Measurements from ENCODE around the gene LSM7.

The LSM7 gene

DNA sequence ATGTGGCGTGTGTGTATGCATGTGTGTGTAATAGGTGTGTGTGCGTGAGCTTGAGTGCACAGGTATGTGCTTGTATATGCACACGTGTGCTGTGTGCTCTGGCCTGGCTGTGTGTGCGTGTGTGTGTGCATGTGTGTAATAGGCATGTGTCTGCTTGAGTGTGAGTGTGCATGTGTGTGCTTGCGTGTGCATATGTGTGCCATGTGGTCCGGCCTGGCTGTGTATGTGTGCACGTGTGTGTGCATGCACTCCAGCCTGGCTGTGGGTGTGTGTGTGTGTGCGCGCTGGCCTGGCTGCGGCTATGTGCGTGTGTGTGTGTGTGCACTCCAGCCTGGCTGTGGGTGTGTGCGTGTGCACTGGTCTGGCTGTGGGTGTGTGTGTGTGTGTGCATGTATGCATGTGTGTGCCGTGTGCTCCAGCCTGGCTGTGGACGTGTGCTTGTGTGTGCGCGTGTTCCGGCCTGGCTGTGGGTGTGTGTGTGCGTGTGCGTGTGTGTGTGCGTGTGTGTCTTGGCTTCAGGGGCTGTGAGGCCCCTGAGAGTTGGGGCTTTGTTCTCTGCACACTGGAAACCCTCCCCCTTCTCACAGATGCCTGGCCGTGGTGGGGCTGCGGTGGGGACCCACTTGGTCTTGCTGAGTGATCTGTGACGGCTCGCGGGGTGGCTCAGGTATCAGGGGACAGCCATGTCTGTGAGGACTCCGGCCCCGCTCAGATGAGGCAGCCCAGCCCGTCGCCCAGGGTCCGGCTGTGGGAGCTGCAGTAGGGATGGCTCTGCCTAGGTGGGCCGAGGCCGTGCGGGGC lies 8.3 kb upstream of the LSM7 start:
- no peak for DNase-seq

- DNase-seq = no peak
These were observed 7.5 kb upstream of the LSM7 start for GRCh38 chr19:2335848-2336247.

GRCh38 chr19:2334986-2335846 lies 6.8 kb upstream of the LSM7 start:
- DNase-seq = no peak

DNA sequence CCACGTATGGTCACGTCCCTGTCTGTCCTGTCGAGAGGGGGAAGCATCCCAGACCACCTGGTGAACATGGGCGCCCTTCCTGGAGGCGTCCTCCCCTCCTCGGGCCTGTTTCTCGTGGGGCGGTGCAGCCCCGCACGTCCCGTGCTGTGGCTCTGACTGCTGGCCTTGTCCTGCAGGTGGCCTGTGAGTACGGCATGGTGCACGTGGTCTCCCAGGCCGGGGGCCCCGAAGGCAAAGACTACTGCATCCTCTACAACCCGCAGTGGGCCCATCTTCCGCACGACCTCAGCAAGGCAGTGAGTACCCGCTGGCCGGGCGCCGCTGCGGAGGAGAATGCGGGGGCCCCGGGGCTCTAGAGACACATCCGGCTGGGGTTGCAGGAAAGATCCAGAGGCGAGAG lies 6.0 kb upstream of the LSM7 start:
- DNase-seq = no peak

DNA sequence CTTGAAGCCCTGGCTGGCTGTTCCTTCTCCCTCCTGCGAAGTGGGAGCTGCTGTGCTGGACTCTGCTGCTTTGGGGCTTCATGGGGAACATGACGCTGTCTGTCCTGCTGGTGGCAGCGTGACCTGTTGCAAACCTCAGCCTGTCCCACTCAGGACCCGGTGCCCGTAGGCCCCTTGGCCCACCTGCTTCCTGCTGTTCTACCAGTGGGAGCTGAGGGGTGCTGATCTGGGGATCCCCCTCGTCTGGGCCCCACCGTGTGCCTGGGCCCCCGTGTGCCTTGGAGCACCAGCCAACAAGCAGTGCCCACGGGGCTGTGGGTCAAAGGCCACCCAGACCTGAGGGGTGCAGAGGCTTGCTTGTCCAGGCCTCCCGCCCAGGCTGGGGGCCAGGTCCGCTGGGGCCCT lies 5.4 kb upstream of the LSM7 start:
- DNase-seq = peak in 1 of 2 donors; percentile 14

GRCh38 chr19:2333027-2333806 lies 4.8 kb upstream of the LSM7 start:
- DNase-seq = no peak

DNA sequence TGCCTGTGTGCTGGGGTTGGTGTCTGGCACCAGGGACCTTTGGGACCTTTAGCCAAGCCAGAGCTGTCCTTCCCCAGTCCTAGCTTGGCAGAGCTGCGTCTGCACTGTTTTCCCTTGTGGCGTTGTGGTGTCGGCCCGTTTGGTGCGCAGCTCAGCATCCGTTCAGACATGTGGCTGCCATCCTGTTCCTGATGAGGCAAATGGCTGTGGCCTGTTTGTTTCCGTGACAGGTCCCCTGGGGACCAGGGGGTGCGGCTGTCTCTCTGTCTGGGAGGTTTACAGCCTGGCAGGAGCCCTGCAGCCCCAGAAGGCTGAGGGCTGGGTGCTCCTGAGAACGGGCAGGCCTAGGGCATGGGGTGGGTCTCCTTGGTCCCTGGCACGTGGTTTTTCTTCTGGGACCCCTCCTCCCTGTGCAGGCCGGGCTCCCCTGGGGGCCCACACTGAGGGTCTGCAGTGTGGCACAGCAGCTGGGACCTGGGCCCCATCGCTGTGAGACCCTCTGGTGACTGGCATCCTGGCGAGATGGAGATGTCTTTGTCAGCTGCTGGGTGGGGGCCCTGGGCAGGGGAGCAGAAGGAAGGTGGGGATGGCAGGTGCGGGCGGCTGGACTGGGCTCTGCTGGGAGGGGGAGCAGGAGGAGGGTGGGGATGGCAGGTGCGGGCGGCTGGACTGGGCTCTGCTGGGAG lies 4.1 kb upstream of the LSM7 start:
- peak in 1 of 2 donors; percentile 90 for DNase-seq

DNA sequence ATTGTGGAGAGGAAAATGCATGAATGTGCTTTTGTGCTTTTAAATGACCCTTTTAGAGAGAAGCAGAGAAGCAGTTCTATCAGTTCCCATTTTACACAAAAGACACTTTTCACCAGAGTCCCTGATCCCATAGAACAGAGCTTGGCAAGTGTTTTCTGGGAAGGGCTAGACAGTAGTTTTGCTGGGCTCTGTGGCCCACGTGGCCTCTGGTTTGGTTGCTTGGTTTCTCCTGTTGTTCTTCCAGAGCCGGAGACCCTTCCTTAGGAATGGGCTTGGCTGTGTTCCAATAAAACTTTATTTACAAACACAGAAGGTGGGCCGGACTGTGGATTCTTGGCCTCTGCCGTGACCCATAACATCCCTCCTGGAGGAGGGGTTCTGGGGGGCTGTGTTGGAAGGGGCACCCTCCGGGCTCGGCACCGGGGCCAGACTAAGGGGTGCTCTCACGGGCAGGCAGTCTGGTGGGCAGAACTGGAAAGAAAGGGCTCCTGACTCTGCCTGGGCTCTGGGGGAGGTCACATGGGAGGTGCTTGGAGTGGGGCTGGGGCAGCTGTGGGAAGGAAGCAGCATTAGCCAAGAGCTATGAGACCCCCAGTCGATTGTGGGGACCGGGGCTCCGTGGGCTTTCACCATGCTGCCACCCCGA lies 3.3 kb upstream of the LSM7 start:
- peak in 1 of 2 donors; percentile 27 for DNase-seq

- DNase-seq = no peak
These were observed 2.4 kb upstream of the LSM7 start for GRCh38 chr19:2330632-2331284.

DNA sequence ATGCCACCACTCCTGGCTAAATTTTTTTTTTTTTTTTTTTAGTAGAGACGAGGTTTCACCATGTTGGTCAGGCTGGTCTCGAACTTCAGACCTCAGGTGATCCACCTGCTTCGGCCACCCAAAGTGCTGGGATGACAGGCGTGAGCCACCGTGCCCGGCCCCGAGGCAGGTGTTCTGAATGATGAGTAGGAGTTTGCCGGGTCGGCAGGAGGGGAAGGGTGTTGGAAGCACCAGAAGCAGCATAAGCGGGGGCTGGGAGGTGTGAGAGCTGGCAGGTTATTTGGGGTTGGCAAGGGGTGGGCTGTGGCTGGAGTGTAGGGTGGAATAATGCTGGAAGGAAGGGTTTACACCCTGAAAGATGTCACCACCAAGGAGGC lies 1.9 kb upstream of the LSM7 start:
- no peak for DNase-seq

DNA sequence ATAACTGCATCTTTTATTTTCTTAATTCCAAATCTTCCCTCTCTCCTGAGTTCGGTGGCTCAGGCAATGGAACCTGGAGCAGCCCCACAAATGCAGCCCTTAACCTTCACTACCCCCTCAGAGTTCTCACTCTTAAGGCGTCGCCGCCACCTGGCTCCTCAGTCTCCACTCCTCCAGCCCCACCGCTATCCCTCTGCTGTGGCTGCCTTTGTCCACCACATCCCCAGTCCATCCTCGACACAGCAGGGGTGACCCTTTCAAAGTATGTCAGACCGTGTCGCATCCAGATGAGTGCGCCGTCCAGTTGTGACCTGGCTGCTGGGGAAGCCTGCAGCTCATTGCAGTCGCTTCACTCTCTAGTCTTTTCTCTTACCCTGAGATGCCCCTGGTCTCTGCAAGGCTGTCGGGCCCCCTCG lies 1.1 kb upstream of the LSM7 start:
- DNase-seq = no peak

GRCh38 chr19:2329149-2329478 lies 728 bp upstream of the LSM7 start:
- DNase-seq = no peak

- peak; percentile 29 to 67 for DNase-seq
These were observed 499 bp downstream of the LSM7 start for GRCh38 chr19:2327773-2328400.

DNA sequence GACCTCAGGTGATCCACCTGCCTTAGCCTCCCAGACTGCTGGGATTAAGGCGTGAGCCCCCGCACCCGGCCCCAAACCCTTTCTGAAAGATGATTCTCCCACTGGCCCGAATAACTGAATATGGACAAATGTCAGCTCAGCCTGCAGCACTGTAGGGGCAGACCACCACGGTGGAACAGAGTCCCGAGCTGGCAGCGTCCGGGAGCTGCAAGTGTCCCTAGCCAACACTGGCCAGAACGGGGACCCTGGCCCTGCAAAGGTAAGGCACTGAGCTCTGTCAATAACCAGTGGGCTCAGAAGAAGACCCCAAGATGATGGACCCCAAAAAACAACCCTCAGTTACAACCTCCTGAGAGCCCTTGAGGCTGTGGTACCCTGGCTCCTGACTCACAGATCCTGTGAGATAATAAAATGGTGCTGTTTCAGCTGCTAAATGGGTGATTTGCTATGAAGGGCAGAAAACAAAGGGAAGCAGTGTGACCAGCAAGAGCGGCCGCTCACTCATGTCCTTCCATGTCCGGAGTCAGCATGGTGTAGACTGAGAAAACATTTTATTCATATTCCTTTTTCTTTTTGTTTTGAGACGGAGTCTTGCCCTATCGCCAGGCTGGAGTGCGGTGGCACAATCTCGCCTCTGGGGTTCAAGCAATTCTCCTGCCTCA lies 1.6 kb downstream of the LSM7 start:
- DNase-seq = no peak

DNA sequence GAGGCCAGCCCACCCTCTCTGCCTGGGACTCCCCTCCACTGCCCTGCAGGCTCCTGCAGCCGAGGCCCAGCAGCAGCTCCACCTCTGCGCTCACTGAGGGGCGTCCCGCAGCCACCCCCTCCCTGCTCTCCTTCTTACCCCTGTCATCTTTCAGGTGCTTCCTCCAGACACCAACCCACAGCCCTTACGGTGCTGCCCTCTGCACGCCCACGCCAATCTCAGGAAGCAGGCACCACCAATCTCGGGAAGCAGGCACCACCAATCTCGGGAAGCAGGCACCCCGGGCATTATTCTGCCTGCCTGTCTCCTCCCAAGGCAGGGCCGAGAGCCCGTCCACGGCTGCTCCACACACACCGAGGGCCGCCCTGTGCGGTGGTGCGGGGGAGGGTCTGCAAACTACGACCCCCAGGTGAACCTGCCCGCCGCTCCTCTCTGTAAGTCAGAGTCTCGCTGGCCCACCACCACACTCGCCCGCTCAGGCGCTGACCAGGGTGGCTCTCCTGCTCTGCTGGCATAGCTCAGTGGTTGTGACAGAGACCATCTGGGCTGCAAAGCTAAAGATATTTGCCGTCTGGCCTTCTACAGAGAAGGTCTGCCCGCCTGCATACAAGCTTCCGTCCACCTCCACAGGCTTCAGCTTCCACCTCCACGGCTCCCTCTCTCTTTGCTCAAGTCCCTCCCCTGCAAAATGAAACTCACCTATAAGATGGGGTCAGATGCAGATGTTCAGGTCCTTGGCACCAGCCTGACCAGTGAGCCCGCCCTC lies 2.9 kb downstream of the LSM7 start:
- DNase-seq = peak in 1 of 2 donors; percentile 86

DNA sequence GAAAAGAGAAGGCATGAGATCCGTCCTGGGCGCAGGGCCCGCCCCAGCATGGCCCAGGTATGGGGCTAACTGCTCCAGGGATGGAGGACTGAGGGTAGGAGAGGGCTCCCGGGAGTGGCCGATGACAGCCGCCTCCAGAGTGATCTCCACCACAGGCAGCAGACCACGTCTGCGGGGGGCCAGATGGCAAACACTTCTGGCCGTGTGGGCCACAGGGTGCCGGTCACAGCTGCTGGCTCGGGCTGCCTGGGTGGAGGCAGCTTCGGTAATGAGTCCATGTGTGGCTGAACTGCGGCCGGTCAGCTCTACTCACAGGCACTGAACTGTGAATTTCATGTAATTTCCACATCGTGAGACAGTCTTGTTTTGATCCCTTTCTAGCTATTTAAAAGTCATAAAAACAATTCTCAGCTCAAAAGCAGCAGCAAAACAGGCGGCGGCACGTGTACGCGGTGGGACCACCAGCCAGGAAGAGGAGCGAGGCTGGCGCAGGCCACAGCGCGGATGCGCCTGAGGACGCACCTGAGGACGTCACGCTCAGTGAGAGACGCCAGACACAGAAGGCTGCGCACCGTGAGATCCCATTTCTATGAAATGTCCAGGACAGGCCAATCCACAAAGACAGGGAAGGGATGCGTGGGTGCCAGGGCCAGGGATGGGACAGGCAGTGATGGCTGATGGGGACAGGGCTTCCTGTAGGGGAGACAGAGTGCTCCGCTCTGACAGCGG lies 4.0 kb downstream of the LSM7 start:
- DNase-seq = no peak

DNA sequence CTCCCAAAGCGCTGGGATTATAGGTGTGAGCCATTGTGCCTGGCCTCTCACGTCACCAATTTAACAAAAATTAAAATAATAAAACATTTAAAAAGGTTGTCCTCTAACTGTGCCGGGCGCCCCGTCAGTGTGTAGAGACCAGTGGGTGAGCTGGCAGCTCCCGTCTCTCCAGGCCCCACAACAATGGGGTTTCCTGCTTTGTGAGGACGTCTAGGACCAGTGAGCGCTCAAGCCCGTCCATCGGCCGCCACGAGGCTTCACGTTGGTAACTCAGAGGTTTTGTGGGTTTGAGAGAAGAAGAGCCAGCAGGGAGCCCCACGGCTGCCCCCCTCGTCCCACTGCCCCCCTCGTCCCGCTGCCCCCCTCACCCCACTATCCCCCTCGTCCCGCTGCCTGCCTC lies 4.7 kb downstream of the LSM7 start:
- DNase-seq = no peak

- DNase-seq = no peak
These were observed 6.7 kb downstream of the LSM7 start for GRCh38 chr19:2321565-2322283.

GRCh38 chr19:2320939-2321338 lies 7.4 kb downstream of the LSM7 start:
- no peak for DNase-seq
